Suprapubic skin (tissue), 4 donors: Measurements from ENCODE around the gene ZNF880. TPM values are rescaled to one million over a fixed set of nuclear protein-coding genes. Genes with fewer than 3 reads are reported as not detected.
"Not testable (repeated sequence)": the region's sequence is repeated elsewhere in the genome, so short reads cannot be mapped to it uniquely, and the experiment has no call there.

Experiments used
- DNase-seq, 2 donors: peaks; one replicate each; pipeline ENCODE4 v3.0.0-alpha.2; 2019; ENCODE audit warnings: low spot score in 2 of 2
- H3K27ac ChIP-seq: fragments of 200-600 bp; sonication (generic); one replicate; pipeline ENCODE4 v1.5.1; 2019
- H3K27me3 ChIP-seq: fragments of 200-600 bp; sonication (generic); one replicate; pipeline ENCODE4 v1.5.1; 2019
- H3K36me3 ChIP-seq: fragments of 200-600 bp; sonication (generic); one replicate; pipeline ENCODE4 v1.5.1; 2019
- H3K4me1 ChIP-seq: fragments of 200-600 bp; sonication (generic); one replicate; pipeline ENCODE4 v1.5.1; 2019
- H3K4me3 ChIP-seq: fragments of 200-600 bp; sonication (generic); one replicate; pipeline ENCODE4 v1.5.1; 2019; ENCODE audit warnings: mild to moderate bottlenecking
- H3K9me3 ChIP-seq: fragments of 200-600 bp; sonication (generic); one replicate; pipeline ENCODE4 v1.5.1; 2019
- CTCF ChIP-seq, 2 donors: fragments of 200-600 bp in 1 of 2; fragments of 450-650 bp in 1 of 2; sonication (generic) in 1 of 2; IDR thresholded peaks; one replicate each; pipeline ENCODE4 v1.5.1; 2016 to 2019; ENCODE audit warnings: antibody characterized with exemption in 2 of 2, mild to moderate bottlenecking in 1 of 2, moderate library complexity in 1 of 2
- EP300 ChIP-seq: sonication (generic); formaldehyde crosslinking; IDR thresholded peaks from one replicate; pipeline ENCODE4 v1.6.1; 2017; ENCODE audit warnings: antibody characterized with exemption
- POLR2A ChIP-seq, 2 donors: fragments of 450-650 bp; IDR thresholded peaks; one replicate each; pipeline ENCODE4 v1.6.1; 2017; ENCODE audit warnings: antibody characterized with exemption in 2 of 2, mild to moderate bottlenecking in 2 of 2, moderate library complexity in 2 of 2
- POLR2AphosphoS5 ChIP-seq, 3 donors: sonication (generic); formaldehyde crosslinking; IDR thresholded peaks; one replicate each; pipeline ENCODE4 v1.6.1; 2017; ENCODE audit warnings: antibody characterized with exemption in 3 of 3
- WGBS: methylation state at CpG from one replicate; pipeline ENCODE4 v1.1.5; 2018; 5-methylcytosine and 5-hydroxymethylcytosine counted together
- total RNA-seq, 4 donors: library from RNA; depleted of rRNA; stranded (reverse); fragments of >200 nt; gene quantifications; one replicate each; pipeline ENCODE4 v1.1.0, GENCODE V29; 2016

The ZNF880 gene
- total RNA-seq, 4 donors from 2014 or later, result 12.1 to 30.5 (median 17.5) TPM

GRCh38 chr19:52336117-52336790, 33.5 kb upstream of the ZNF880 start, which contains the start of gene ZNF610:
Gene ZNF610 (plus strand): TSS chr19:52336243. CDS start chr19:52349173, 12,930 bp downstream.
- H3K4me3 ChIP-seq, result peak within 1 kb of the TSS; percentile 68
- WGBS, result 3% methylated on average over 45 of the region's 55 CpGs
- peak; percentile 90 to 92 for DNase-seq
- peaks cover 9% of the 10 kb centered on the region for H3K4me1 ChIP-seq
- TF ChIP-seq POLR2AphosphoS5 (IDR thresholded peaks at IDR 0.05), result peak in 1 of 3 donors; percentile 60
- peak in 1 of 2 donors; percentile 55 for TF ChIP-seq POLR2A (IDR thresholded peaks at IDR 0.05)
- TF ChIP-seq EP300, result no peak
- no peak for TF ChIP-seq CTCF (IDR thresholded peaks at IDR 0.05)
- H3K9me3 ChIP-seq, result peaks cover 11% of the 10 kb centered on the region
- no peaks in the 10 kb centered on the region for H3K27me3 ChIP-seq
- H3K27ac ChIP-seq, result peak within 1 kb of the TSS; percentile 81
- no peaks in the 10 kb centered on the region for H3K36me3 ChIP-seq

DNA sequence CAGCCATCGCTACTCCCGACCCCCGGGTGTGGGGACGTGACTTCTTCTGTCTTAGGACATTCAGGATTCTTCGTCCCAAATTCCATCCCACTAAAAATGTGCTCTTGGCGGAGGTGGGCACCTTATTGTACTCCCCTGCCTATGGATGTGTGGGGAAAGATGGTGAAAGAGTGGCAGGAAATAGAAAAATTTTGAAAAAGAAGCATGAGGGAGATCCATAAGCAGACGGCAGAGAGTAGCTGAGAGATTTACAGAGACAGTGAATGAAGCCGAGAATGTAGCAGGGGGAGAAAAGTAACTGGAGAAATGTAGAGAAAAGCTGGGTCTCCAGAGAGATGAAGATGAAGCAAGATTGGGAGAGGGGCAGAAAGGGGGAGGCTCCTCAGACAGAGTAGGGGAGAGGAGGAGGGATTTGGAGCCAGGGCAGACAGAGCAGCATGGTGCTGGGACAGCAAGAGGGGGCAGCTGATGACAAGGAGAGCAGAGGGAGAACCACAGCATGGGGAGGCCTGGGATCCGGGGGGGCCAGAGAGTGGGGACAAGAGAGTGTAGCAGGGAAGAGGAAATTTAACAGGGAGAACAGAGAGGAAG, 32.8 kb upstream of the ZNF880 start:
- Histone ChIP-seq H3K27ac (peak overlapping the region; percentile 81), H3K4me3 (peak overlapping the region; percentile 68), H3K9me3 (peaks cover 8% of the 10 kb centered on the region), H3K36me3 (no peaks in the 10 kb centered on the region), H3K27me3 (no peaks in the 10 kb centered on the region), H3K4me1 (peaks cover 9% of the 10 kb centered on the region)
- no peak for DNase-seq
- 2% methylated on average over 9 of the region's 9 CpGs for WGBS
- TF ChIP-seq EP300 (no peak), POLR2A (IDR thresholded peaks at IDR 0.05) (no peak), CTCF (IDR thresholded peaks at IDR 0.05) (no peak), POLR2AphosphoS5 (IDR thresholded peaks at IDR 0.05) (no peak)

- not testable (repeated sequence) for H3K4me3 ChIP-seq, DNase-seq, H3K36me3 ChIP-seq, H3K9me3 ChIP-seq, H3K27ac ChIP-seq, H3K27me3 ChIP-seq, H3K4me1 ChIP-seq
- 77% methylated on average over 3 of the region's 3 CpGs for WGBS
These were observed 30.7 kb upstream of the ZNF880 start for GRCh38 chr19:52339022-52339421.

DNA sequence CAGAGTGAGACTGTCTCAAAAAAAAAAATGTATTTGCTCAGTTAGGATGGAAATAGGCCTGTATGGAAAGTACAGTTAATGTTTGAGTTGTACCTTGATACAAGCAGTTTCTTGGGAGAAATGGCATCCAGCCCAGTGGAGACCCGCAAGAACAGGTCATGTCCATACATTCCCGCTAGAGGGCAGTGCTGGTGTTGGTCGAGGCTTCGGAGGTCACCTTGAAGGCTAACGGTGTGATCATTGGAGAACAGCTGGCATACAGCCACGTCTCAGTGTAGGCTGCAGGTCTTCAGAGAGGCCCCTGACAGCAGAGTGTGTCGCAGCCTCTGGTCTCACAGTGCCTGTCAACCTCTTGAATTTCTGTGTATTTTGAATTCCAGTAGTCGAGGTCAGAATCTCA, 26.2 kb upstream of the ZNF880 start:
- WGBS, result 22% methylated on average over 8 of the region's 8 CpGs
- Histone ChIP-seq H3K4me3 (no peak overlapping the region), H3K4me1 (no peaks in the 10 kb centered on the region), H3K9me3 (no peaks in the 10 kb centered on the region), H3K27me3 (no peaks in the 10 kb centered on the region), H3K36me3 (peaks cover 8% of the 10 kb centered on the region), H3K27ac (no peak overlapping the region)
- DNase-seq, result peak in 1 of 2 donors; percentile 60
- TF ChIP-seq CTCF (IDR thresholded peaks at IDR 0.05) (peak; percentile 26 to 33), EP300 (no peak), POLR2AphosphoS5 (IDR thresholded peaks at IDR 0.05) (no peak)

DNA sequence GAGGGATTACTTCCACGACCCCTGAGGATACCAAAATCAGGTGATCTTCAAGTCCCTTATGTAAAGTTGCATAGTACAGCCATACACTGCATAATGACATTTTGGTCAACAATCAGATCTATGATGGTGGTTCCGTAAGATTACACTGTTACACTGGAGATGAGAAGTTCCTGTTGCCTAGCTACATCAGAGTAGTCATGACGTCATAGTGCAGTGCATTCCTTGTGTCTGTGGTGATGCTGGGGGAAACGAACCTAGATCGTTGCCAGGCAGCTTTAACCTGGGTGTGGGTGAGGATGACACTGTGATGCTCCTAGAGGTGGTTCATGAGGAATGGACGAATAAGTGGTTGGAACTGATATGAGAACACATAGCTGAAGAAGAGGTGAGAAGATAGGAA, 24.6 kb upstream of the ZNF880 start:
- 88% methylated on average over 6 of the region's 6 CpGs for WGBS
- no peaks in the 10 kb centered on the region for H3K27me3 ChIP-seq

More for the DNA sequence above, 24.6 kb upstream of the ZNF880 start:
- H3K4me3 ChIP-seq, result no peak overlapping the region
- no peak overlapping the region for H3K27ac ChIP-seq
- no peaks in the 10 kb centered on the region for H3K9me3 ChIP-seq
- no peak for TF ChIP-seq CTCF (IDR thresholded peaks at IDR 0.05)
- no peak for TF ChIP-seq EP300
- TF ChIP-seq POLR2AphosphoS5 (IDR thresholded peaks at IDR 0.05), result no peak
- TF ChIP-seq POLR2A (IDR thresholded peaks at IDR 0.05), result no peak
- DNase-seq, result no peak
- H3K4me1 ChIP-seq, result no peaks in the 10 kb centered on the region
- peaks cover 20% of the 10 kb centered on the region for H3K36me3 ChIP-seq
